DOHH2 (cell line): ENCODE results near the gene ARAP1.

Source experiments
- H3F3A ChIP-seq: fragments of 200-600 bp; sonication (generic), shearing (Covaris generic); 2 replicates; pipeline ENCODE4 v1.6.0; 2016; ENCODE audit warnings: antibody characterized with exemption, mild to moderate bottlenecking; ENCODE audit not compliant: control insufficient read depth, insufficient read depth
- H3K27ac ChIP-seq: fragments of 200-600 bp; sonication (generic); 2 replicates; pipeline ENCODE4 v1.5.1; 2014; ENCODE audit warnings: low read depth, mild to moderate bottlenecking, low read length, moderate library complexity
- H3K27me3 ChIP-seq: fragments of 200-600 bp; sonication (generic); 2 replicates; pipeline ENCODE4 v1.6.1; 2014; ENCODE audit warnings: mild to moderate bottlenecking, low read length, mixed read lengths; ENCODE audit not compliant: control insufficient read depth
- H3K36me3 ChIP-seq: fragments of 200-600 bp; sonication (generic); 2 replicates; pipeline ENCODE4 v1.6.1; 2014; ENCODE audit warnings: mild to moderate bottlenecking, low read length, moderate library complexity, mixed read lengths; ENCODE audit not compliant: control insufficient read depth
- H3K4me1 ChIP-seq: fragments of 200-600 bp; sonication (generic); 2 replicates; pipeline ENCODE4 v1.6.1; 2014; ENCODE audit warnings: mild to moderate bottlenecking, low read length, mixed read lengths; ENCODE audit not compliant: control insufficient read depth
- H3K4me2 ChIP-seq: fragments of 200-600 bp; sonication (generic); 2 replicates; pipeline ENCODE4 v1.6.0; 2014; ENCODE audit warnings: mild to moderate bottlenecking, low read length, moderate library complexity
- H3K4me3 ChIP-seq: fragments of 200-600 bp; sonication (generic); 2 replicates; pipeline ENCODE4 v1.5.1; 2014; ENCODE audit warnings: mild to moderate bottlenecking, low read length, mixed read lengths
- H3K79me2 ChIP-seq: fragments of 200-600 bp; sonication (generic); 2 replicates; pipeline ENCODE4 v1.6.1; 2014; ENCODE audit warnings: mild to moderate bottlenecking, low read length, mixed read lengths; ENCODE audit not compliant: control insufficient read depth
- H3K9me2 ChIP-seq: fragments of 200-600 bp; sonication (generic); replicated peaks from 2 replicates; pipeline ENCODE4 v1.6.1; 2014; ENCODE audit warnings: mild to moderate bottlenecking, low read length, mixed read lengths; ENCODE audit not compliant: control insufficient read depth
- H3K9me3 ChIP-seq: fragments of 200-600 bp; sonication (generic); 2 replicates; pipeline ENCODE4 v1.6.1; 2014; ENCODE audit warnings: antibody characterized with exemption, low read length, mixed read lengths; ENCODE audit not compliant: control insufficient read depth, insufficient read depth
- H4K20me1 ChIP-seq: fragments of 200-600 bp; sonication (generic); 2 replicates; pipeline ENCODE4 v1.6.0; 2014; ENCODE audit warnings: low read depth, mild to moderate bottlenecking, antibody characterized with exemption, low read length, moderate library complexity; ENCODE audit not compliant: control insufficient read depth, insufficient read depth
- CTCF ChIP-seq: fragments of 200-600 bp; sonication (generic); IDR thresholded peaks from one replicate; pipeline ENCODE4 v1.5.1; 2014; ENCODE audit warnings: antibody characterized with exemption, mild to moderate bottlenecking, low read depth, low read length; ENCODE audit not compliant: poor library complexity, severe bottlenecking
- EZH2phosphoT487 ChIP-seq: fragments of 200-600 bp; sonication (generic); IDR thresholded peaks from 2 replicates; pipeline ENCODE4 v1.6.1; 2017; ENCODE audit warnings: borderline replicate concordance, mild to moderate bottlenecking, antibody characterized with exemption, low read length, moderate library complexity, mixed read lengths

The ARAP1 gene

GRCh38 chr11:72775288-72776110 lies 23.3 kb upstream of the ARAP1 start:
- Histone ChIP-seq H3K9me3 (no peaks in the 10 kb centered on the region), H3K79me2 (no peaks in the 10 kb centered on the region), H4K20me1 (no peaks in the 10 kb centered on the region; the same call in 1 of the 2 replicates), H3K4me2 (no peak overlapping the region), H3K36me3 (no peaks in the 10 kb centered on the region), H3K4me3 (no peak overlapping the region), H3K27ac (no peak overlapping the region), H3K9me2 (no peaks in the 10 kb centered on the region), H3K4me1 (no peaks in the 10 kb centered on the region), H3F3A (no peaks in the 10 kb centered on the region), H3K27me3 (peaks cover 15% of the 10 kb centered on the region)
- TF ChIP-seq CTCF (no peak), EZH2phosphoT487 (no peak)

- Histone ChIP-seq H3K4me3 (no peak overlapping the region), H3K4me2 (no peak overlapping the region), H3F3A (no peaks in the 10 kb centered on the region), H4K20me1 (no peaks in the 10 kb centered on the region), H3K4me1 (no peaks in the 10 kb centered on the region), H3K9me3 (no peaks in the 10 kb centered on the region), H3K27ac (no peak overlapping the region), H3K79me2 (no peaks in the 10 kb centered on the region), H3K9me2 (no peaks in the 10 kb centered on the region), H3K36me3 (no peaks in the 10 kb centered on the region), H3K27me3 (peaks cover 5% of the 10 kb centered on the region)
- no peak for TF ChIP-seq CTCF
- TF ChIP-seq EZH2phosphoT487, result no peak
Measured at GRCh38 chr11:72774499-72774898, 22.3 kb upstream of the ARAP1 start.

DNA sequence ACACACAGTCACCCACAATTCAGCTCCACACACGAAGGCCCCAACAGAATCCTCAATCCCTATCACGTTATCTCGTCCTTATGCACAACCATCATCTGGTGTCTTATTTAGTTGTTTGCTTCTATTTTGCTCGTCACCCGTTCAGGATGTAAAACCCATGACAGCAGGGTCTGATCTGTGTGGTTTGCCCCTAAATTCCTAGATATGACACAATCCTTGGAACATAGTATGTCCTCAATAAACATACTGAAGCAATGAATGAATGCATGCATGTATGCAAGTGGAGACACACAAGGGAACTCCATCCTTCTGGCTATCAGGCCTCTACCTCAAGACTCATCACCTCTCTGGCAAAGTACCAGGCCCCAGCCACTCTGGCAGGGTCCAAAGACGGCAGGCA lies 21.5 kb upstream of the ARAP1 start:
- Histone ChIP-seq H4K20me1 (no peaks in the 10 kb centered on the region), H3K27me3 (peaks cover 5% of the 10 kb centered on the region; the same call in 1 of the 2 replicates), H3K36me3 (no peaks in the 10 kb centered on the region), H3K4me2 (no peak overlapping the region), H3K9me2 (no peaks in the 10 kb centered on the region), H3K27ac (no peak overlapping the region), H3K4me1 (no peaks in the 10 kb centered on the region), H3K9me3 (no peaks in the 10 kb centered on the region), H3F3A (no peaks in the 10 kb centered on the region), H3K4me3 (no peak overlapping the region), H3K79me2 (no peaks in the 10 kb centered on the region)
- TF ChIP-seq CTCF (no peak), EZH2phosphoT487 (no peak)
